ENCODE data around the gene OR51B4. TPM values are rescaled to one million over a fixed set of nuclear protein-coding genes. Genes with fewer than 3 reads are reported as not detected.

The OR51B4 gene
- total RNA-seq, 2 experiments from 2014 or later = not detected

- H3K4me3 Mint-ChIP-seq = no peak overlapping the region
- no peaks in the 10 kb centered on the region for H3K36me3 Mint-ChIP-seq (ENCODE audit: low read depth)
- H3K27me3 Mint-ChIP-seq = peaks cover 4% of the 10 kb centered on the region
- DNase-seq = no peak
- no peaks in the 10 kb centered on the region for H3K4me1 Mint-ChIP-seq (ENCODE audit: low read depth)
- no peak for TF ChIP-seq CTCF (IDR thresholded peaks at IDR 0.05)
- no peaks in the 10 kb centered on the region for H3K9me3 Mint-ChIP-seq
- no peak for ATAC-seq
- ChIA-PET POLR2A (no interaction called here), CTCF (no interaction called here)
- intact Hi-C loops (cut with micrococcal nuclease) = loop anchor here (10.0 kb wide), 1 partner anchor 159 kb away; no protein-coding TSS in a partner anchor
- no peak overlapping the region for H3K27ac Mint-ChIP-seq
Observed at GRCh38 chr11:5283882-5284281, 17.9 kb downstream of the OR51B4 start.

GRCh38 chr11:5283086-5283485, 18.7 kb downstream of the OR51B4 start:
- POLR2A ChIA-PET = no interaction called here
- no peak overlapping the region for H3K4me3 Mint-ChIP-seq
- no peaks in the 10 kb centered on the region for H3K36me3 Mint-ChIP-seq (ENCODE audit: low read depth)
- intact Hi-C loops (cut with micrococcal nuclease) = loop anchor here (10.0 kb wide), 1 partner anchor 158 kb away; no protein-coding TSS in a partner anchor
- DNase-seq (no peak), ATAC-seq (no peak)
- CTCF ChIA-PET = no interaction called here
- H3K9me3 Mint-ChIP-seq = no peaks in the 10 kb centered on the region
- TF ChIP-seq CTCF (IDR thresholded peaks at IDR 0.05) = no peak
- no peak overlapping the region for H3K27ac Mint-ChIP-seq
- peaks cover 4% of the 10 kb centered on the region for H3K27me3 Mint-ChIP-seq
- H3K4me1 Mint-ChIP-seq (ENCODE audit: low read depth) = no peaks in the 10 kb centered on the region

- H3K4me3 Mint-ChIP-seq = no peak overlapping the region
- no peak for TF ChIP-seq CTCF (IDR thresholded peaks at IDR 0.05)
- no peaks in the 10 kb centered on the region for H3K36me3 Mint-ChIP-seq (ENCODE audit: low read depth)
- H3K27ac Mint-ChIP-seq = no peak overlapping the region
- H3K4me1 Mint-ChIP-seq (ENCODE audit: low read depth) = no peaks in the 10 kb centered on the region
- no peak for DNase-seq
- intact Hi-C loops (cut with micrococcal nuclease) = loop anchor here (10.0 kb wide), 1 partner anchor 158 kb away; no protein-coding TSS in a partner anchor
- H3K9me3 Mint-ChIP-seq = no peaks in the 10 kb centered on the region
- ChIA-PET POLR2A (no interaction called here), CTCF (no interaction called here)
- ATAC-seq = no peak
- peaks cover 4% of the 10 kb centered on the region for H3K27me3 Mint-ChIP-seq
Observed at GRCh38 chr11:5282628-5283027, 19.1 kb downstream of the OR51B4 start.

GRCh38 chr11:5281596-5281995, 20.1 kb downstream of the OR51B4 start:
- H3K9me3 Mint-ChIP-seq = no peaks in the 10 kb centered on the region
- ATAC-seq = no peak
- H3K36me3 Mint-ChIP-seq (ENCODE audit: low read depth) = no peaks in the 10 kb centered on the region
- no peak overlapping the region for H3K27ac Mint-ChIP-seq
- peaks cover 4% of the 10 kb centered on the region for H3K27me3 Mint-ChIP-seq
- no peaks in the 10 kb centered on the region for H3K4me1 Mint-ChIP-seq (ENCODE audit: low read depth)
- CTCF ChIA-PET = no interaction called here
- no peak overlapping the region for H3K4me3 Mint-ChIP-seq
- TF ChIP-seq CTCF (IDR thresholded peaks at IDR 0.05) = no peak
- POLR2A ChIA-PET = no interaction called here
- intact Hi-C loops (cut with micrococcal nuclease) = loop anchor here (10.0 kb wide), 1 partner anchor 157 kb away; no protein-coding TSS in a partner anchor
- no peak for DNase-seq

GRCh38 chr11:5280582-5281102, 21.1 kb downstream of the OR51B4 start:
- no peaks in the 10 kb centered on the region for H3K9me3 Mint-ChIP-seq
- TF ChIP-seq CTCF (IDR thresholded peaks at IDR 0.05) = no peak
- ChIA-PET POLR2A (no interaction called here), CTCF (interaction anchor here (1.3 kb wide), 1 partner anchor 11 kb away, joined by 3 read pairs; no protein-coding TSS in a partner anchor)
- DNase-seq (peak; percentile 37), ATAC-seq (peak; percentile 60)
- H3K36me3 Mint-ChIP-seq (ENCODE audit: low read depth) = no peaks in the 10 kb centered on the region
- H3K4me3 Mint-ChIP-seq = no peak overlapping the region
- H3K27me3 Mint-ChIP-seq = peaks cover 3% of the 10 kb centered on the region
- H3K4me1 Mint-ChIP-seq (ENCODE audit: low read depth) = no peaks in the 10 kb centered on the region
- no peak overlapping the region for H3K27ac Mint-ChIP-seq
- intact Hi-C loops (cut with micrococcal nuclease) = loop anchor here (10.0 kb wide), 1 partner anchor 156 kb away; no protein-coding TSS in a partner anchor

Data from activated CD8-positive, alpha-beta T cell treated with anti-CD3 and anti-CD28 coated beads for 36 hours (primary cell).